Activated CD4-positive, alpha-beta T cell treated with anti-CD3 and anti-CD28 coated beads, Interleukin-2, Interleukin-6, amounts not matched to agents 100 ng/mL and 50 ng/mL, durations not matched to agents 16 hours and 8 hours (primary cell): Measurements from ENCODE around the gene TAF3.
"Not testable (repeated sequence)": the region's sequence is repeated elsewhere in the genome, so short reads cannot be mapped to it uniquely, and the experiment has no call there.

Source experiments
- DNase-seq: peaks from one replicate; pipeline ENCODE4 v3.0.0-alpha.2; 2020

The TAF3 gene

GRCh38 chr10:7980196-7980595 lies 161.9 kb downstream of the TAF3 start:
- no peak for DNase-seq

GRCh38 chr10:7982727-7983126 lies 164.4 kb downstream of the TAF3 start:
- DNase-seq, result no peak

- no peak for DNase-seq
These were observed 166.0 kb downstream of the TAF3 start for GRCh38 chr10:7984325-7984724.

DNA sequence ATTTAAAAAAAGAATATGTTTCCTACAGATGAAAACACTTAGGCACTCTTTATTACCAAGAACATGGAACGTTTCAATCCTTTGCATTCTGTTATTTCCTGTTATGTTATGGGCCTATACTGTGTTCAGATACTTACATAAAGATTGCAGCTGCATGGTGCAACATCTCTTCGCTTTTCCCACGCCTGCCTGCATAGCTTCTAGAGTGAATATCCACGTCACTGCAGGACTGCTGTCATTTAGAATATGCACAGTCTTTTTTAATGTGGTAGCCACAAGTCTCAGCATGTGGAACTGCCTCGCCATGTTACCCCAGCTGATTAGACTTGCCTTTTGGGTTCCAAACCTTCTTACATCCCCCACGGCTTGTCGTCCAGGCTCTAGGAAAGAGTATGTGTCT lies 166.6 kb downstream of the TAF3 start:
- no peak for DNase-seq

DNA sequence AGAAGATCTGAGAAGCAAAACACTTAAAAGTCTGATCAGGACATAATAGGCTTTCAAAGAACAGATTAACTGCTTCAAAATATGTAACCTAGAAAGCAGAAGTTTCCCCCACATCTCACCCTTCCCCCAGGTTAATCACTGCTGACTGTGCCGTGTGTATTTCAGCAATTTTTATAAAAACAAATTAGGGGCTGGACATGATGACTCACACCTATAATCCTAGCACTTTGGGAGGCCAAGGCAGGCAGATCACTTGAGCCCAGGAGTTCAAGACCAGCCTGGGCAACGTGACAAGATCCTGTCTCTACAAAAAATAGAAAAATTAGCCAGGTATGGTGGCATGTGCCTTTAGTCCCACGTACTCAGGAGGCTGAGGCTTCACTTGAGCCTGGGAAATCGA lies 168.5 kb downstream of the TAF3 start:
- no peak for DNase-seq

DNA sequence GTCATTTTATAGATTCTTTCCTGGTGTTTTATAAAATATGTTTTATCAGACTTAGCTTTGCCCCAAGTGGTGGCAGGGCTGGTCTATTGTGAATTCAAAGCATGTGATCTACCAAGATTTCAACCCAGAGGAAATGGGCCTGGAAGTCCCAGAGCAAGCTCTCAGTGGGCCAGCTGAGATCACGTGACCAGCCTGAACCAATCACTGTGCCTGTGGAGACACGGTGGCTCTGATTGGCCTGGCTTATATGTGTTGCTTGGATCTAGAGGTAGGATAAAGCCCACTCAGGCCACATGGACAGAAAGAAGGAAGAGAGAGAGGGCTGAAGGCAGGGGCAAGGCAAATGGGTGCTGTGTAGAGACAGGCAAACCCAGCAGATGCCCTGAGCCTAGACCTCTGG lies 170.7 kb downstream of the TAF3 start:
- no peak for DNase-seq

GRCh38 chr10:7998831-7999230 lies 180.5 kb downstream of the TAF3 start:
- DNase-seq, result no peak

DNA sequence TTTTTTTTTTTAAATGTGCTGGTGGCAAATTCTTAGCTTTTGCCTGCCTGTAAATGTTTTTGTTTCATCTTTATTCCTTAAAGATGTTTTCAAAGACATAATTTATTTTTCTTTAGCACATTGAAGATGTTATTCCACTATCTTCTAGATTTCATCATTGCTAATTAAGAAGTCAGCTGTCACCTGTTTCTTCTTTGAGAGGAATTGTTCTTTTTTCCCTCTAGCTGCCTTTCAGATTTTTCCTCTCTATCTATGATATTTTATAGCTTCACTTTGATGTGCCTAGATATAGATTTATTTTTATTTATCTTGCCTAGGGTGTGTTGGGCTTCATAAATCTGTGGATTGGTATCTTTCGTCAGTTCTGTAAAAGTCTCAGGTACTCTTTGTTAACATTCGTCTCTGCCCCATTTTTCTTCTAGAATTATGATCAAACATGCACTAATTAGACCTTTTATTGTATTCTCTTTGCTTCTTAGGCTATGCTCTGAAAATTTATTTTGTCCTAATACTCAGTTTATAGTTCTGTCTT lies 186.2 kb downstream of the TAF3 start:
- DNase-seq, result no peak

DNA sequence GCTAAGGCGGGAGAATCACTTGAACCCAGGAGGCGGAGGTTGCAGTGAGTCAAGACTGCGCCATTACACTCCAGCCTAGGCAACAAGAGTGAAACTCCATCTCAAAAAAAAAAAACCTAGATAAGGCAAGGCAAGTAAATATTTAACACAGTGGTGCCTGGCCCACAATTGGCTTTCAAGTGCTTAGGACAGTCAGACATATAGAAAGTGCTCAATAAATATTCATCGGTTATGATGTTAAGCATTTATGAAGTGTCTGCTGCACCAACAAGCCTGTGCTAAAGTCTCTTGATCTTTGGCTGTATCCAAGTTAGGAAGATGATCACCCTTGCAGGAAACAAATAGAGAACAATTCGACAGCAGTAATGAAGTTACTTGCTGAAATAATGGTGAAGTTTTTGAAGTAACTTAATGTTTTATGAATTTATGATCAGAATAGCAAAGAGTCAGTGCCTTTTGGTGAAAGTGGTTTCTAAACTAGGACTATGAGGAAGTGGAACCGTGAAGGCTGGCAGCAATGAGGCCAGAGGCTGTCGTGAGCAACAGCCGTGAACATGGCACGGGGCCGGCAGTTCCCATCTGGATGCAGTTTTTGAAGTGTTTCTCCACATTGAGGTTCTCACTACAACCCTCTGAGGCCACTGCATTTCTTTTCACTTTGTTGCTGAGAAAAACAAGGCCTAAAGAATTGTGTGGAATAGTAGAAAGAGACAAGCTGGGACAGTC lies 188.1 kb downstream of the TAF3 start:
- no peak for DNase-seq

DNA sequence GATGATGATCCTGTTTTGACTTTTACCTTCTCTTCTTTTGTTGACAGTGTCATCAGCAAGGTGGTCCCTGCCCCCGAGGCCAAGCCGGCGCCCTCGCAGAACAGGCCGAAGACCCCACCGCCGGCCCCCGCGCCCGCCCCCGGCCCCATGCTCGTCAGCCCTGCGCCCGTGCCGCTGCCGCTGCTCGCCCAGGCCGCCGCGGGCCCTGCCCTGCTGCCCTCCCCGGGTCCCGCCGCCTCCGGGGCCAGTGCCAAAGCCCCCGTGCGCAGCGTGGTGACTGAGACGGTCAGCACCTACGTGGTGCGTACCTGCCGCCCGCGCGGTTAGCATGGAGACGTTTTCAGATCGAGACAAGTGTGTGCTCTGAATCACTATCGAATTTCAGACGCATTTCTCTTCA lies 190.7 kb downstream of the TAF3 start:
- no peak for DNase-seq

DNA sequence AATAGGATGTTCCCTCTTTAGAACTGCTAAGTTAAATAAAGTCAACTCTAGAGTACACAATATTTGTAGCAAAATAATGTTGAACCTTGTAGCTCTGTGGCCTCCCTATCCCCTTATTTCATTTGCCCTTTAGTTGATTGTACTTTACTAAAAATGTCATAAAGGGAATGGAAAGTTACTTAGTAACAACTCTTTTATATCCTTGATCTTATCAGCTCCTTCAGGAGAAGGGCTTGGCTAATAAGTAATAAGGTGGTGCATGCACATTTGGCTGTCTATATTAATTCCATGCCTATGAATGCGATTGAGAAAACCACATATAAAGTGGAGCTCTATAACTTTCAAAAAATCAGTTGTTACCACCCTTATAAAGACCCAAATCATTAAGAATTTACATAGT lies 194.7 kb downstream of the TAF3 start:
- no peak for DNase-seq

- DNase-seq, result no peak
These were observed 195.3 kb downstream of the TAF3 start for GRCh38 chr10:8013619-8014018.

GRCh38 chr10:8014649-8015048 lies 196.3 kb downstream of the TAF3 start:
- no peak for DNase-seq

DNA sequence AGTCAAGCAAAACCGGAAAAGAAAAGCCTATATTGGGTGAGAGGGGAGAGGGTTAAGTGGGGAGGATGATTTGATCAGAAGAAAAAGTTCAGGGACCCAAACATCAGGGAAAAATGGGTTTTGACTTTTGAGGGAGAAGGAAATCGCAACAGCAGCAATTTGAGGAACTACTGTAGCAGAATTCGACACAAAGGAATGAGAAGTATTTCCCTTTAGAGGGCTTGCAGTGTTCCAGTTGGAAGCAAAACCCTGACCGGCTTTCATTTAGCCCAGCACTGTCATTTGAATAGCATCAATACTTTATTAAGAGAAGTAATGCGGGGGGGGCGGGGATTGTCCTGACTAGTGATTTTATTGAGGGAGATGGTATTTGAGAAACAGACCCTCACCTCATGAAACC lies 199.0 kb downstream of the TAF3 start:
- DNase-seq, result no peak

GRCh38 chr10:8023321-8023720 lies 205.0 kb downstream of the TAF3 start:
- DNase-seq, result no peak

DNA sequence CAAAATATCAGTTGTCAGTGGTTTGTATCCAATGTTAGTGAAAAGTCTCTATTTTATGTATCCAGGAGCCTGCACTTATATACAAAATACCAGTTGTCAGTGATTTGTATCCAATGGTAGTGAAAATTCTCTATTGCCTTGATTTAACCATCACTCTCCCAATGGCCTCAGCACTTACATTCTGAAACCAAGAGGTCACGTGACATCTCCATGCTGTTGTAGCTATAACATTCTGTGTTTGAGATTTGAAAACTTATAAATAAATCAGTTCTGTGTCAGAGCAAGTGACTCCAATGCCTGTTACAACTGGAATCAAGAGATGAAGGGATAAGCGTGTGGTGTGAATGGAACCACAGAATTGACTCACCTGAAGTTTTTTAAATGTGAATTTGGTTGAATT lies 205.5 kb downstream of the TAF3 start:
- no peak for DNase-seq

- DNase-seq, result no peak
These were observed 208.3 kb downstream of the TAF3 start for GRCh38 chr10:8026349-8027259.

GRCh38 chr10:8031211-8031610 lies 212.9 kb downstream of the TAF3 start:
- not testable (repeated sequence) for DNase-seq

- no peak for DNase-seq
These were observed 214.3 kb downstream of the TAF3 start for GRCh38 chr10:8032558-8032957.

DNA sequence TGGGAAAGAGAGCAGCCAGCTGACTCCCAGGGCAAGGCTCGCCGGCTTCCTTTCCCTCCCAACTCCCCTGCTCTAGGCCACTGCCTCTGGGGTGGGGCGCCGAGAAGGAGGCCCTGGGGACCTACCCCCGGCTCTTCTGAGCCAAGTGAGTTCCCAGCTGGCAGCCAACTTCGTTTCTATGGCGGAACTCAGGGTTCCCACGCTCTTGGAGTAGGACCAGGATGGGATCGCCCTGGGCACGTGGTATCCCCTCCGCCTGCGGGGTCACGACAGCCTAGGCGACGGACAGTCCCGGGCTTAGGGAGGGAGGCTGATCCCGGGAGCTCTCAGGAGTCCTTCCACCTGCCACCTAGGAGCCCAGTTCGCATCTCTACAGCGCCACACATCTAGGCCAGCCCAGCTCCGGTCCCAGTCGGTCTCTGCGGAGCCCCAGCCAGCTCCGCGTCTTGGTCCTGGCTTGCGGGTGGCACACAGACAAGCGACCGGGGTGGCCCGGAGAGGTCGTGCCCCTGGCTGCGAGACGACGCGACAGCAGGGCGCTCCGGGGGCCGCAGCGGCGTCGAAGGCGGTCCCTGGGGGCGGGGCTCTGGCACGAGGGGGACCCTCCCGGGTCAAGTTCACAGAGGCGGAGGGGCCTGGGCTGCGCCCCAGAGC lies 215.6 kb downstream of the TAF3 start:
- no peak for DNase-seq

- DNase-seq, result no peak
These were observed 216.2 kb downstream of the TAF3 start for GRCh38 chr10:8034466-8035005.

DNA sequence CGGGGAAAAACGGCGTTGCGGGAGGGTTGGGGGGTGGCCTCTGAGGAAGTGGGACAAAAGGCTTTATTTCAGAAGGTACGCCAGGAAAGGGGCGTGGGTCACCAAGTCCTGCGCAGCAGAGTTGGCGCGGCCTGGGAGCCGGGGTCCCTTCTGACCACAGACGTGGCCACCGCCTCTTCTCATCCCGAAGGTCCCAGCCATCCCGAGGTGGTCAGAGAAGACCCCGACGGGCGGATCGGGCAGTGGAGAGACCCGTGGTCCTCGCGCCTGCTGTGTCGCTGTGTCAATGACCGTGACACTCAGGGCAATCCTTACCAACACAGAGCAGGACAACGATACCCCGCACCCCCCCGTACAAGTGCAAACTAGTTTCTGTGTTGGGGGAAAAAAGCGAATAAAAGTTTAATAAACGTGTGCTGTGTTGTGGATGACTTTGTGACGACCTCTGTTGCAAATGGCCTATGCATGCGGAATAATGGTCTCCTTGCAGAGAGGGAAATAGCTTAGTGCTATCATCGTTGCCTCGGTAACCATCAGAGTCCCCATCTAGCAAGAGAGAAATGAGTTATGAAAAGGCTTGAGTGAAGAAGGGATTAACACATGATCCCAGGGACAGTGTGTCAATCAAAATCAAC lies 216.8 kb downstream of the TAF3 start:
- no peak for DNase-seq
